ENCODE measurements around the gene MFN2. TPM values are rescaled to one million over a fixed set of nuclear protein-coding genes. Genes with fewer than 3 reads are reported as not detected.

The MFN2 gene
- polyA plus RNA-seq, 1 experiment, result 43.9 TPM

DNA sequence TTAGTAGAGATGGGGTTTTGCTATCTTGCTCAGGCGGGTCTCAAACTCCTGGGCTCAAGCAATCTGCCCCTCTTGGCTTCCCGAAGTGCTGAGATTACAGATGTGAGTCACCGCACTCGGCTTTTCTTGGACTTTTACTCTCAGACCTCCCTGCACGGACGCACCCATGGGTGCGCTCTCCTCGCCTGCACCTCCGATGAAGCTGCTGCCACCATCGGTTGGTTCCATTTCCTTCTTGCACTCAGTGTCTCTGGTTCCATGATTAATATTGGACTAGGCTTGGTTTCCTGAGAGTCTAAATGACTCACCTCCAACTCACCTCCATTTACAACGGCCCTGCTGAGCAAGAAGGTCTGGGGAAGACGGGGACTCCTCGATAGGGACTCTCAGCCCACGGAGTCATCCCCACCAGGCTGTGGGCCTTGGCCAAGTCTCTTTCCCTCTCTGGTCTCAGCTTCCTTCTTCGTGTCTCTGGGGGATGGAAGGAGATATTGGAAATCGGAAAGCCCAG lies 76.1 kb downstream of the MFN2 start:
- Histone ChIP-seq H3K4me3 (ENCODE audit: low read depth, low read length) (no peak overlapping the region), H3K27me3 (ENCODE audit: control insufficient read depth, insufficient read depth, low read length) (peaks cover 15% of the 10 kb centered on the region), H3K9me3 (ENCODE audit: control insufficient read depth, insufficient read depth, low read length) (peaks cover 11% of the 10 kb centered on the region), H3K27ac (ENCODE audit: low read depth, low read length) (no peak overlapping the region)
- no peak for DNase-seq (ENCODE audit: low read depth, low spot score)
- CTCF ChIA-PET, result interaction anchor here (0.6 to 1.7 kb wide), 3 partner anchors 23 to 68 kb away, joined by 4 read pairs; no protein-coding TSS in a partner anchor
- POLR2A ChIA-PET, result no interaction called here
- TF ChIP-seq, protein P1, sequence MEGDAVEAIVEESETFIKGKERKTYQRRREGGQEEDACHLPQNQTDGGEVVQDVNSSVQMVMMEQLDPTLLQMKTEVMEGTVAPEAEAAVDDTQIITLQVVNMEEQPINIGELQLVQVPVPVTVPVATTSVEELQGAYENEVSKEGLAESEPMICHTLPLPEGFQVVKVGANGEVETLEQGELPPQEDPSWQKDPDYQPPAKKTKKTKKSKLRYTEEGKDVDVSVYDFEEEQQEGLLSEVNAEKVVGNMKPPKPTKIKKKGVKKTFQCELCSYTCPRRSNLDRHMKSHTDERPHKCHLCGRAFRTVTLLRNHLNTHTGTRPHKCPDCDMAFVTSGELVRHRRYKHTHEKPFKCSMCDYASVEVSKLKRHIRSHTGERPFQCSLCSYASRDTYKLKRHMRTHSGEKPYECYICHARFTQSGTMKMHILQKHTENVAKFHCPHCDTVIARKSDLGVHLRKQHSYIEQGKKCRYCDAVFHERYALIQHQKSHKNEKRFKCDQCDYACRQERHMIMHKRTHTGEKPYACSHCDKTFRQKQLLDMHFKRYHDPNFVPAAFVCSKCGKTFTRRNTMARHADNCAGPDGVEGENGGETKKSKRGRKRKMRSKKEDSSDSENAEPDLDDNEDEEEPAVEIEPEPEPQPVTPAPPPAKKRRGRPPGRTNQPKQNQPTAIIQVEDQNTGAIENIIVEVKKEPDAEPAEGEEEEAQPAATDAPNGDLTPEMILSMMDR (IDR thresholded peaks at IDR 0.05; ENCODE audit: low read depth, low read length), result no peak

DNA sequence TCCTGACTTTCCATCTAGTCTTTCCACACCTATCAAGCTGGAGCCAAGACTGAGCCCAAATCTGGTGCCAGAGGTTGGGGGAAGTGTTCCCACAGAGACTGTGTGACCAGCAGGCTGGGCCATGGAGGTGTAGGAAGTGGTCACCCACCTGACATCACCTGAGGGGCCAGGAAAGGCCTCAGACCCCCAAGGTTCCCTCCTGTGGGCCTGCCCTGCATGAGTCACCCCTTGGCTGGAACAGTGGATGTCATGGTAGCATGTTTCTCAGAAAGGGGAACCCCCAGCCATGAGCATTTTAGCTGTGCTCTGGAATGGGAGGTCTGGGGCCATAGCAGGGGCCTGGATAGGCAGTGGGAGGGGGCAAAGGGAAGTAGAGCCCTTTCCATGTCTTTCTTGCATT lies 77.1 kb downstream of the MFN2 start:
- POLR2A ChIA-PET, result no interaction called here

DNA sequence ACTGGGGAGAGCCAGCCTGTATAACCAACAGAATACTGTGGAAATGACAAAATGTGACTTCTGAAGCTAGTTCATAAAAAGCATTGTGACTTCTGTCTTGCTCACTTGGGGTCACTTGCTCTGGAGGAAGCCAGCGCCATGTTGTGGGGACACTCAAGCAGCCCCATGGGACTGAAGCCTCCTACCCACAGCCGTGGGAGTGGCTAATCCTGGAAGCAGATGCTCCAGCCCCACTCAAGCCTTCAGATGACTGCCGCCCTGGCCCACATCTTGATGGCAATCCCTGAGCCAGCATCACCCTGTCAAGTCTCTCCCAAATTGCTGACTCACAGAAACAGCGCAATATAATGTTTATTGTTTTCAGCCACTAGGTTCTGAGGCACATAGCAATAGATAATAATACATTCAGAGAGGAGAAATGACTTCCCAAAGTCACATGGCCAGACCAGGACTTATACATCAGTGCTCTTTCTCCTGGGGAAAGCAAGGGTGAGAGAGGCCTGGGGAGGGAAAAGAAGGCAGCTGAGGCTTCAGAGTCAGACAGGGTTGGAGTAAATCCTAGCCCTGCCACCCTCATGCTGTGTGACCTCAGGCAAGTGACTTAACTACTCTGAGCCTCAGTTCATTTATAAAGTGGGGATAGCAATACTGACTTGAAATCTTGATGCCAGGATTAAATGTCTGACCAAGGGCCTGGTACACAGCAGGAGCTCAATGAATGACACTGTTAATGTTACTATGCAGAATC lies 77.9 kb downstream of the MFN2 start:
- H3K4me3 ChIP-seq (ENCODE audit: low read depth, low read length), result no peak overlapping the region
- ChIA-PET POLR2A (no interaction called here), CTCF (interaction anchor here (1.7 kb wide), 1 partner anchor 21 kb away, joined by 4 read pairs; no protein-coding TSS in a partner anchor)
- peaks cover 25% of the 10 kb centered on the region for H3K27me3 ChIP-seq (ENCODE audit: control insufficient read depth, insufficient read depth, low read length)
- DNase-seq (ENCODE audit: low read depth, low spot score), result no peak
- H3K9me3 ChIP-seq (ENCODE audit: control insufficient read depth, insufficient read depth, low read length), result peaks cover 11% of the 10 kb centered on the region
- no peak overlapping the region for H3K27ac ChIP-seq (ENCODE audit: low read depth, low read length)
- TF ChIP-seq, protein P1 (IDR thresholded peaks at IDR 0.05; ENCODE audit: low read depth, low read length), result no peak

More for the DNA sequence above, 77.1 kb downstream of the MFN2 start:
- peaks cover 11% of the 10 kb centered on the region for H3K9me3 ChIP-seq (ENCODE audit: control insufficient read depth, insufficient read depth, low read length)
- no peak overlapping the region for H3K27ac ChIP-seq (ENCODE audit: low read depth, low read length)
- CTCF ChIA-PET, result interaction anchor here (1.7 kb wide), 1 partner anchor 22 kb away, joined by 4 read pairs; no protein-coding TSS in a partner anchor
- TF ChIP-seq, protein P1 (IDR thresholded peaks at IDR 0.05; ENCODE audit: low read depth, low read length), result no peak
- H3K4me3 ChIP-seq (ENCODE audit: low read depth, low read length), result no peak overlapping the region
- DNase-seq (ENCODE audit: low read depth, low spot score), result no peak
- H3K27me3 ChIP-seq (ENCODE audit: control insufficient read depth, insufficient read depth, low read length), result peaks cover 21% of the 10 kb centered on the region

DNA sequence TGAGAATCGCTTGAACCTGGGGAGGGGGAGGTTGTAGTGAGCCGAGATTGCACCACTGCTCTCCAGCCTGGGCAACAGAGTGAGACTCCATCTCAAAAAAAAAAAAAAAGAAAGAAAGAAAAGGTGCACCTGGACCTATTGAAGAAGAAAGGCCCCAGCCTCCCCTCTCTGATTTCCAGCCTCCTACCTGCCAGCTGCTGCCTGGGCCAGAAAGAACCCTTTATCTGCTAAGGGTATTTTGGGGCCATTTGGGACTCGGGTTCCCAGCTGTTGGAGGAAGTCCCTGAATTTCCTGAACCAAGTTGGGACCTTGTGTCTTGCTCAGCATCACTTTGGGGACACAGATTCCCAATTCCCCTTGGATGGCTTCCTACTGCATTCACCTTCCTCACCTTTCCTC lies 79.0 kb downstream of the MFN2 start:
- H3K27me3 ChIP-seq (ENCODE audit: control insufficient read depth, insufficient read depth, low read length), result peaks cover 36% of the 10 kb centered on the region
- no peak overlapping the region for H3K27ac ChIP-seq (ENCODE audit: low read depth, low read length)
- no peak overlapping the region for H3K4me3 ChIP-seq (ENCODE audit: low read depth, low read length)
- ChIA-PET CTCF (no interaction called here), POLR2A (interaction anchor here (0.7 kb wide), 1 partner anchor 9 kb away, joined by 3 read pairs; no protein-coding TSS in a partner anchor)
- TF ChIP-seq, protein P1 (IDR thresholded peaks at IDR 0.05; ENCODE audit: low read depth, low read length), result no peak
- peaks cover 18% of the 10 kb centered on the region for H3K9me3 ChIP-seq (ENCODE audit: control insufficient read depth, insufficient read depth, low read length)
- DNase-seq (ENCODE audit: low read depth, low spot score), result no peak

Data from AG04450 (cell line).